Measurements from ENCODE around the gene C1orf122. TPM values are rescaled to one million over a fixed set of nuclear protein-coding genes. Genes with fewer than 3 reads are reported as not detected.

Gene C1orf122
- total RNA-seq, 1 experiment from 2014 or later = 37.7 TPM

- no peaks in the 10 kb centered on the region for H3K9me3 ChIP-seq
- Mint-ChIP-seq H3K4me3 (ENCODE audit: unreplicated experiment) (no peak overlapping the region), H3K9me3 (ENCODE audit: unreplicated experiment) (no peaks in the 10 kb centered on the region), H3K36me3 (ENCODE audit: insufficient read depth, unreplicated experiment) (peaks cover 25% of the 10 kb centered on the region), H3K27ac (ENCODE audit: unreplicated experiment) (peak overlapping the region; percentile 86), H3K4me1 (ENCODE audit: low read depth, unreplicated experiment) (peaks cover 6% of the 10 kb centered on the region), H3K27me3 (ENCODE audit: insufficient read depth, unreplicated experiment) (no peaks in the 10 kb centered on the region)
- POLR2A ChIA-PET = no interaction called here
- no peaks in the 10 kb centered on the region for H3K27me3 ChIP-seq (replicated peaks; ENCODE audit: control insufficient read depth, insufficient read depth, low read length)
- H3K4me1 ChIP-seq = peaks cover under 1% of the 10 kb centered on the region; the same call in 1 of the 2 replicates
- intact Hi-C loops (cut with micrococcal nuclease; ENCODE audit: unreplicated experiment) = no loop called here
- TF ChIP-seq CTCF (IDR thresholded peaks at IDR 0.05; ENCODE audit: insufficient read depth in 1 of 2, low read depth in 1 of 2, low read length in 1 of 2, severe bottlenecking in 1 of 2, unreplicated experiment in 1 of 2) = no peak
- no peak for DNase-seq
- no peak overlapping the region for H3K4me3 ChIP-seq (ENCODE audit: low read depth, low read length)
- BruUV-seq (replicated peaks) = no TSS peak
- CTCF ChIA-PET = no interaction called here
- H3K36me3 ChIP-seq (ENCODE audit: control insufficient read depth, insufficient read depth, low read length) = no peaks in the 10 kb centered on the region
These were observed 45.6 kb downstream of the C1orf122 start for GRCh38 chr1:37853157-37853556.

- no TSS peak for BruUV-seq (replicated peaks)
- Histone ChIP-seq H3K9me3 (no peaks in the 10 kb centered on the region), H3K4me1 (peaks cover 5% of the 10 kb centered on the region; the same call in 1 of the 2 replicates), H3K4me3 (ENCODE audit: low read depth, low read length) (no peak overlapping the region), H3K27me3 (replicated peaks; ENCODE audit: control insufficient read depth, insufficient read depth, low read length) (no peaks in the 10 kb centered on the region), H3K36me3 (ENCODE audit: control insufficient read depth, insufficient read depth, low read length) (no peaks in the 10 kb centered on the region)
- Mint-ChIP-seq H3K4me1 (ENCODE audit: low read depth, unreplicated experiment) (peaks cover 6% of the 10 kb centered on the region), H3K27ac (ENCODE audit: unreplicated experiment) (no peak overlapping the region), H3K4me3 (ENCODE audit: unreplicated experiment) (no peak overlapping the region), H3K36me3 (ENCODE audit: insufficient read depth, unreplicated experiment) (peaks cover 32% of the 10 kb centered on the region), H3K27me3 (ENCODE audit: insufficient read depth, unreplicated experiment) (no peaks in the 10 kb centered on the region), H3K9me3 (ENCODE audit: unreplicated experiment) (no peaks in the 10 kb centered on the region)
- DNase-seq = no peak
- CTCF ChIA-PET = no interaction called here
- no peak for TF ChIP-seq CTCF (IDR thresholded peaks at IDR 0.05; ENCODE audit: insufficient read depth in 1 of 2, low read depth in 1 of 2, low read length in 1 of 2, severe bottlenecking in 1 of 2, unreplicated experiment in 1 of 2)
- POLR2A ChIA-PET = no interaction called here
- intact Hi-C loops (cut with micrococcal nuclease; ENCODE audit: unreplicated experiment) = no loop called here
These were observed 46.8 kb downstream of the C1orf122 start for GRCh38 chr1:37854406-37854805.

Other genes starting within 250 kb of the C1orf122 start
- gene GNL2, start 211.9 kb upstream of the C1orf122 start, total RNA-seq (2022) = 51.6 and 53.8 TPM in 2 replicates
- not detected in 2 replicates for gene RSPO1, start 172.9 kb upstream of the C1orf122 start, total RNA-seq (2022)
- 35.4 and 37.0 TPM in 2 replicates for gene CDCA8, start 115.3 kb upstream of the C1orf122 start, total RNA-seq (2022)
- gene EPHA10, start 42.7 kb upstream of the C1orf122 start, total RNA-seq (2022) = 2.8 and 3.1 TPM in 2 replicates
- gene MANEAL, start 13.9 kb upstream of the C1orf122 start, total RNA-seq (2022) = 24.8 and 25.9 TPM in 2 replicates
- 10.3 and 10.7 TPM in 2 replicates for gene YRDC, start 418 bp downstream of the C1orf122 start, total RNA-seq (2022)
- 6.4 and 8.4 TPM in 2 replicates for gene MTF1, start 51.8 kb downstream of the C1orf122 start, total RNA-seq (2022)
- 15.8 and 18.8 TPM in 2 replicates for gene INPP5B, start 139.3 kb downstream of the C1orf122 start, total RNA-seq (2022)
- gene SF3A3, start 182.2 kb downstream of the C1orf122 start, total RNA-seq (2022) = 72.6 and 79.3 TPM in 2 replicates
- 11.8 and 11.9 TPM in 2 replicates for gene FHL3, start 197.7 kb downstream of the C1orf122 start, total RNA-seq (2022)
- gene UTP11, start 204.9 kb downstream of the C1orf122 start, total RNA-seq (2022) = 29.1 and 33.2 TPM in 2 replicates
- gene POU3F1, start 239.0 kb downstream of the C1orf122 start, total RNA-seq (2022) = not detected in 2 replicates